ENCODE data around the gene TMEM167B.
"Not testable (repeated sequence)": the region's sequence is repeated elsewhere in the genome, so short reads cannot be mapped to it uniquely, and the experiment has no call there.

Gene TMEM167B

GRCh38 chr1:109138358-109138757 is 47.8 kb downstream of the TMEM167B start:
- Histone ChIP-seq H3K4me3 (ENCODE audit: low read depth, low read length) (no peak overlapping the region), H3K36me3 (ENCODE audit: control insufficient read depth, insufficient read depth, low read length) (no peaks in the 10 kb centered on the region), H3K9ac (ENCODE audit: low read depth, low read length) (no peak overlapping the region), H3K27ac (ENCODE audit: low read depth, low read length) (no peak overlapping the region), H3K4me1 (ENCODE audit: control insufficient read depth, insufficient read depth, low read length) (no peaks in the 10 kb centered on the region), H3K27me3 (ENCODE audit: control insufficient read depth, insufficient read depth, low read length) (no peaks in the 10 kb centered on the region), H3K9me3 (ENCODE audit: control insufficient read depth, insufficient read depth, low read length) (no peaks in the 10 kb centered on the region)

- Histone ChIP-seq H3K27me3 (ENCODE audit: control insufficient read depth, insufficient read depth, low read length) (no peaks in the 10 kb centered on the region), H3K36me3 (ENCODE audit: control insufficient read depth, insufficient read depth, low read length) (no peaks in the 10 kb centered on the region), H3K27ac (ENCODE audit: low read depth, low read length) (no peak overlapping the region), H3K4me3 (ENCODE audit: low read depth, low read length) (no peak overlapping the region), H3K4me1 (ENCODE audit: control insufficient read depth, insufficient read depth, low read length) (no peaks in the 10 kb centered on the region), H3K9me3 (ENCODE audit: control insufficient read depth, insufficient read depth, low read length) (no peaks in the 10 kb centered on the region), H3K9ac (ENCODE audit: low read depth, low read length) (no peak overlapping the region)
These were observed 49.8 kb downstream of the TMEM167B start for GRCh38 chr1:109140392-109140791.

GRCh38 chr1:109142260-109142659 is 51.7 kb downstream of the TMEM167B start:
- H3K4me3 ChIP-seq (ENCODE audit: low read depth, low read length): no peak overlapping the region
- no peaks in the 10 kb centered on the region for H3K9me3 ChIP-seq (ENCODE audit: control insufficient read depth, insufficient read depth, low read length)
- H3K27ac ChIP-seq (ENCODE audit: low read depth, low read length): no peak overlapping the region
- no peaks in the 10 kb centered on the region for H3K36me3 ChIP-seq (ENCODE audit: control insufficient read depth, insufficient read depth, low read length)
- no peak overlapping the region for H3K9ac ChIP-seq (ENCODE audit: low read depth, low read length)
- H3K27me3 ChIP-seq (ENCODE audit: control insufficient read depth, insufficient read depth, low read length): no peaks in the 10 kb centered on the region
- no peaks in the 10 kb centered on the region for H3K4me1 ChIP-seq (ENCODE audit: control insufficient read depth, insufficient read depth, low read length)

GRCh38 chr1:109142725-109143124 is 52.2 kb downstream of the TMEM167B start:
- not testable (repeated sequence) for H3K27me3 ChIP-seq (ENCODE audit: control insufficient read depth, insufficient read depth, low read length); H3K4me3 ChIP-seq (ENCODE audit: low read depth, low read length); H3K27ac ChIP-seq (ENCODE audit: low read depth, low read length); H3K36me3 ChIP-seq (ENCODE audit: control insufficient read depth, insufficient read depth, low read length); H3K9me3 ChIP-seq (ENCODE audit: control insufficient read depth, insufficient read depth, low read length); H3K9ac ChIP-seq (ENCODE audit: low read depth, low read length); H3K4me1 ChIP-seq (ENCODE audit: control insufficient read depth, insufficient read depth, low read length)
